HCT116 (cell line): Measurements from ENCODE around the gene SUFU.

Experiments
- EZH2 ChIP-seq: fragments of 200-600 bp; sonication (generic); IDR thresholded peaks from 2 replicates; pipeline ENCODE4 v1.6.1; 2017; ENCODE audit warnings: antibody characterized with exemption, mixed run types
- EZH2phosphoT487 ChIP-seq: fragments of 200-600 bp; IDR thresholded peaks from 2 replicates; pipeline ENCODE4 v1.6.1; 2018; ENCODE audit warnings: antibody characterized with exemption, borderline replicate concordance
- FOSL1 ChIP-seq: IDR thresholded peaks from 2 replicates; pipeline ENCODE4 v1.6.1; 2012; ENCODE audit warnings: low read depth
- JUND ChIP-seq: IDR thresholded peaks from 2 replicates; pipeline ENCODE4 v1.6.1; 2012
- POLR2A ChIP-seq: IDR thresholded peaks from 2 replicates; pipeline ENCODE4 v1.7.0; 2011; ENCODE audit warnings: borderline replicate concordance; ENCODE audit not compliant: insufficient read depth, insufficient read length; ENCODE audit errors: extremely low read depth
- POLR2AphosphoS5 ChIP-seq: IDR thresholded peaks from 2 replicates; pipeline ENCODE4 v1.6.1; 2011; ENCODE audit warnings: mild to moderate bottlenecking, low read depth, low read length, moderate library complexity
- ZFX ChIP-seq: fragments of 450-650 bp; IDR thresholded peaks from 2 replicates; pipeline ENCODE4 v1.6.1; 2017
- ZNF274 ChIP-seq: fragments of 200-500 bp; sonication (Bioruptor generic); IDR thresholded peaks from 2 replicates; pipeline ENCODE4 v1.6.1; 2014; ENCODE audit warnings: mild to moderate bottlenecking, low read depth, low read length, inconsistent platforms
- TF ChIP-seq, protein P1 (sequence below), 3 experiments: fragments of 200-600 bp in 1 of 3; sonication (generic) in 1 of 3; IDR thresholded peaks in 2 of 3; conservative IDR thresholded peaks in 1 of 3; 2 replicates each; pipeline ENCODE4 v1.5.1; 2012 to 2017; ENCODE audit warnings: low read depth in 2 of 3, low read length in 2 of 3, antibody characterized with exemption in 1 of 3, borderline replicate concordance in 1 of 3, control low read depth in 1 of 3, mild to moderate bottlenecking in 1 of 3, mixed read lengths in 1 of 3, mixed run types in 1 of 3, moderate library complexity in 1 of 3; ENCODE audit not compliant: insufficient read depth in 1 of 3
- TF ChIP-seq, protein P2 (sequence below): IDR thresholded peaks from 2 replicates; pipeline ENCODE4 v1.6.1; 2012; ENCODE audit warnings: low read depth
- TF ChIP-seq, protein P3 (sequence below): IDR thresholded peaks from 2 replicates; pipeline ENCODE4 v1.6.1; 2012

DNA sequence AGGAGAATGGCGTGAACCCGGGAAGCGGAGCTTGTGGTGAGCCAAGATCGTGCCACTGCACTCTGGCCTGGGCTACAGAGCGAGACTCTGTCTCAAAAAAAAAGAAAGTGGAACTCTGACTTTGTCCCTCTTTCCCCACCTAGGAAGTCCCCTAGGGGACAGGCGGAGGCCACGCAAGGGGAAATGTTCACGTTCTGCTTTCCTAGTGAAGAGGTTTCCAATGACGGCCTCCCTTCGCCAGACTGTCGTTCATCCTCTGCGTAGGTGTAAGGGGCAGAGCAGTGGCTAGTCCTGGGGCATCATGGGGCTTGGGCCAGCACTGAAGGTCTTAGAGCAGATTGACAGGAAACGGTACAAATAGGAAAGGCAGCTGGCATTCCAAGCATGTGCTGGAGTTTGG is 30.6 kb downstream of the SUFU start:
- TF ChIP-seq, protein P1, sequence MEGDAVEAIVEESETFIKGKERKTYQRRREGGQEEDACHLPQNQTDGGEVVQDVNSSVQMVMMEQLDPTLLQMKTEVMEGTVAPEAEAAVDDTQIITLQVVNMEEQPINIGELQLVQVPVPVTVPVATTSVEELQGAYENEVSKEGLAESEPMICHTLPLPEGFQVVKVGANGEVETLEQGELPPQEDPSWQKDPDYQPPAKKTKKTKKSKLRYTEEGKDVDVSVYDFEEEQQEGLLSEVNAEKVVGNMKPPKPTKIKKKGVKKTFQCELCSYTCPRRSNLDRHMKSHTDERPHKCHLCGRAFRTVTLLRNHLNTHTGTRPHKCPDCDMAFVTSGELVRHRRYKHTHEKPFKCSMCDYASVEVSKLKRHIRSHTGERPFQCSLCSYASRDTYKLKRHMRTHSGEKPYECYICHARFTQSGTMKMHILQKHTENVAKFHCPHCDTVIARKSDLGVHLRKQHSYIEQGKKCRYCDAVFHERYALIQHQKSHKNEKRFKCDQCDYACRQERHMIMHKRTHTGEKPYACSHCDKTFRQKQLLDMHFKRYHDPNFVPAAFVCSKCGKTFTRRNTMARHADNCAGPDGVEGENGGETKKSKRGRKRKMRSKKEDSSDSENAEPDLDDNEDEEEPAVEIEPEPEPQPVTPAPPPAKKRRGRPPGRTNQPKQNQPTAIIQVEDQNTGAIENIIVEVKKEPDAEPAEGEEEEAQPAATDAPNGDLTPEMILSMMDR (IDR thresholded peaks at IDR 0.05 in 2 of 3, conservative IDR thresholded peaks at IDR 0.05 in 1 of 3; ENCODE audit: borderline replicate concordance in 1 of 3, insufficient read depth in 1 of 3, low read depth in 2 of 3, low read length in 2 of 3), result no peak
- TF ChIP-seq EZH2, result no peak
- no peak for TF ChIP-seq JUND
- no peak for TF ChIP-seq ZFX
- TF ChIP-seq POLR2A, result no peak
- no peak for TF ChIP-seq ZNF274
- TF ChIP-seq, protein P2, sequence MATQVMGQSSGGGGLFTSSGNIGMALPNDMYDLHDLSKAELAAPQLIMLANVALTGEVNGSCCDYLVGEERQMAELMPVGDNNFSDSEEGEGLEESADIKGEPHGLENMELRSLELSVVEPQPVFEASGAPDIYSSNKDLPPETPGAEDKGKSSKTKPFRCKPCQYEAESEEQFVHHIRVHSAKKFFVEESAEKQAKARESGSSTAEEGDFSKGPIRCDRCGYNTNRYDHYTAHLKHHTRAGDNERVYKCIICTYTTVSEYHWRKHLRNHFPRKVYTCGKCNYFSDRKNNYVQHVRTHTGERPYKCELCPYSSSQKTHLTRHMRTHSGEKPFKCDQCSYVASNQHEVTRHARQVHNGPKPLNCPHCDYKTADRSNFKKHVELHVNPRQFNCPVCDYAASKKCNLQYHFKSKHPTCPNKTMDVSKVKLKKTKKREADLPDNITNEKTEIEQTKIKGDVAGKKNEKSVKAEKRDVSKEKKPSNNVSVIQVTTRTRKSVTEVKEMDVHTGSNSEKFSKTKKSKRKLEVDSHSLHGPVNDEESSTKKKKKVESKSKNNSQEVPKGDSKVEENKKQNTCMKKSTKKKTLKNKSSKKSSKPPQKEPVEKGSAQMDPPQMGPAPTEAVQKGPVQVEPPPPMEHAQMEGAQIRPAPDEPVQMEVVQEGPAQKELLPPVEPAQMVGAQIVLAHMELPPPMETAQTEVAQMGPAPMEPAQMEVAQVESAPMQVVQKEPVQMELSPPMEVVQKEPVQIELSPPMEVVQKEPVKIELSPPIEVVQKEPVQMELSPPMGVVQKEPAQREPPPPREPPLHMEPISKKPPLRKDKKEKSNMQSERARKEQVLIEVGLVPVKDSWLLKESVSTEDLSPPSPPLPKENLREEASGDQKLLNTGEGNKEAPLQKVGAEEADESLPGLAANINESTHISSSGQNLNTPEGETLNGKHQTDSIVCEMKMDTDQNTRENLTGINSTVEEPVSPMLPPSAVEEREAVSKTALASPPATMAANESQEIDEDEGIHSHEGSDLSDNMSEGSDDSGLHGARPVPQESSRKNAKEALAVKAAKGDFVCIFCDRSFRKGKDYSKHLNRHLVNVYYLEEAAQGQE, result no peak
- TF ChIP-seq EZH2phosphoT487, result no peak
- no peak for TF ChIP-seq POLR2AphosphoS5
- TF ChIP-seq FOSL1, result no peak
- TF ChIP-seq, protein P3, sequence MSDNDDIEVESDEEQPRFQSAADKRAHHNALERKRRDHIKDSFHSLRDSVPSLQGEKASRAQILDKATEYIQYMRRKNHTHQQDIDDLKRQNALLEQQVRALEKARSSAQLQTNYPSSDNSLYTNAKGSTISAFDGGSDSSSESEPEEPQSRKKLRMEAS, result no peak
